Measurements from ENCODE around the gene RYR2.

DNA sequence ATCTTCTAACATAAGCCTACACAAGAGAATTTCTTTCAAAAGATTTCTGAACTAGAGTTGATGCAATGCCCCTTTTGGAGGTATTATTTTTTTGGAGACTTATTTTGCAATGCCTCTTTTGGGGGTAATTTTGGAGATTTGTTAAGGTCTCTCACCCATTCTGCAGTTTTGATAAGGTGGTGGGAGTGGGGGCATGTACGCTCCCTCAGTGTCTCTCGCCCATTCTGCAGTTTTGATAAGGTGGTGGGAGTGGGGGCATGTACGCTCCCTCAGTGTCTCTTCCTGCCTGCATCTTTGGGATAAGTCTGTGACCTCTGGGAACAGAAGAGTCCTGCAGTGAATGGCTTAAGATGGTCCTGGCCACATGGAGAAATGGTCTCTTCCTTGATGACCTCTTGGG is 536.6 kb downstream of the RYR2 start:
- TF ChIP-seq, protein P1, sequence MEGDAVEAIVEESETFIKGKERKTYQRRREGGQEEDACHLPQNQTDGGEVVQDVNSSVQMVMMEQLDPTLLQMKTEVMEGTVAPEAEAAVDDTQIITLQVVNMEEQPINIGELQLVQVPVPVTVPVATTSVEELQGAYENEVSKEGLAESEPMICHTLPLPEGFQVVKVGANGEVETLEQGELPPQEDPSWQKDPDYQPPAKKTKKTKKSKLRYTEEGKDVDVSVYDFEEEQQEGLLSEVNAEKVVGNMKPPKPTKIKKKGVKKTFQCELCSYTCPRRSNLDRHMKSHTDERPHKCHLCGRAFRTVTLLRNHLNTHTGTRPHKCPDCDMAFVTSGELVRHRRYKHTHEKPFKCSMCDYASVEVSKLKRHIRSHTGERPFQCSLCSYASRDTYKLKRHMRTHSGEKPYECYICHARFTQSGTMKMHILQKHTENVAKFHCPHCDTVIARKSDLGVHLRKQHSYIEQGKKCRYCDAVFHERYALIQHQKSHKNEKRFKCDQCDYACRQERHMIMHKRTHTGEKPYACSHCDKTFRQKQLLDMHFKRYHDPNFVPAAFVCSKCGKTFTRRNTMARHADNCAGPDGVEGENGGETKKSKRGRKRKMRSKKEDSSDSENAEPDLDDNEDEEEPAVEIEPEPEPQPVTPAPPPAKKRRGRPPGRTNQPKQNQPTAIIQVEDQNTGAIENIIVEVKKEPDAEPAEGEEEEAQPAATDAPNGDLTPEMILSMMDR (IDR thresholded peaks at IDR 0.05; ENCODE audit: low read length), result no peak
- no peak for TF ChIP-seq EZH2 (IDR thresholded peaks at IDR 0.05; ENCODE audit: borderline replicate concordance, low read length)
